C4-2B (cell line): Measurements from ENCODE around the gene EPHB4.

Source experiments
- ZFX ChIP-seq: fragments of 450-650 bp; IDR thresholded peaks from 2 replicates; pipeline ENCODE4 v1.6.1; 2017
- TF ChIP-seq, protein P1 (sequence below): fragments of 450-650 bp; conservative IDR thresholded peaks from 2 replicates; pipeline ENCODE4 v1.5.1; 2017; ENCODE audit warnings: mild to moderate bottlenecking

DNA sequence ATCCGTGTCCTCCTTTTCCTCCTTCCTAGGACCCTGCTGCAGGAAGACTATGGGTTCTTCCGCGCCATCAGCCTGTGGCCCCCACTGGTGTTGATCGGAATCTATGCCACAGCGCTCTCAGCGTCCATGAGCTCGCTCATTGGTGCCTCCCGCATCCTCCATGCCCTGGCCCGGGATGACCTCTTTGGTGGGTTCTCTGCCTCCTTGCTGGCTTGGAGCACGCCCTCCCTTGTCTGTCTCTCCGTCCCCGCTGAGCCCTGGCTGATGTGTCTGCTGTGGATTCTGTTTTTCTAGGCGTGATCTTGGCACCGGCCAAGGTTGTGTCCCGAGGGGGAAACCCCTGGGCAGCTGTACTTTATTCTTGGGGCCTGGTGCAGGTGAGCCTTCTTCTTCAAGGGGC is 32.5 kb upstream of the EPHB4 start:
- TF ChIP-seq, protein P1, sequence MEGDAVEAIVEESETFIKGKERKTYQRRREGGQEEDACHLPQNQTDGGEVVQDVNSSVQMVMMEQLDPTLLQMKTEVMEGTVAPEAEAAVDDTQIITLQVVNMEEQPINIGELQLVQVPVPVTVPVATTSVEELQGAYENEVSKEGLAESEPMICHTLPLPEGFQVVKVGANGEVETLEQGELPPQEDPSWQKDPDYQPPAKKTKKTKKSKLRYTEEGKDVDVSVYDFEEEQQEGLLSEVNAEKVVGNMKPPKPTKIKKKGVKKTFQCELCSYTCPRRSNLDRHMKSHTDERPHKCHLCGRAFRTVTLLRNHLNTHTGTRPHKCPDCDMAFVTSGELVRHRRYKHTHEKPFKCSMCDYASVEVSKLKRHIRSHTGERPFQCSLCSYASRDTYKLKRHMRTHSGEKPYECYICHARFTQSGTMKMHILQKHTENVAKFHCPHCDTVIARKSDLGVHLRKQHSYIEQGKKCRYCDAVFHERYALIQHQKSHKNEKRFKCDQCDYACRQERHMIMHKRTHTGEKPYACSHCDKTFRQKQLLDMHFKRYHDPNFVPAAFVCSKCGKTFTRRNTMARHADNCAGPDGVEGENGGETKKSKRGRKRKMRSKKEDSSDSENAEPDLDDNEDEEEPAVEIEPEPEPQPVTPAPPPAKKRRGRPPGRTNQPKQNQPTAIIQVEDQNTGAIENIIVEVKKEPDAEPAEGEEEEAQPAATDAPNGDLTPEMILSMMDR = no peak
- TF ChIP-seq ZFX = no peak
